Peyer's patch (tissue), 4 donors: Measurements from ENCODE around the gene FGF19.

ENCODE experiments used
- POLR2A ChIP-seq, 2 donors: fragments of 450-650 bp; IDR thresholded peaks; one replicate each; pipeline ENCODE4 v1.5.1; 2017; ENCODE audit warnings: antibody characterized with exemption in 2 of 2, mild to moderate bottlenecking in 2 of 2, moderate library complexity in 2 of 2
- TF ChIP-seq, protein P1 (sequence below), 6 experiments: fragments of 450-650 bp in 4 of 6; fragments of 200-600 bp in 2 of 6; sonication (generic) in 1 of 6; IDR thresholded peaks; one replicate each; pipeline ENCODE4 v1.5.1; 2017 to 2019; ENCODE audit warnings: antibody characterized with exemption in 6 of 6, mild to moderate bottlenecking in 3 of 6, moderate library complexity in 1 of 6

DNA sequence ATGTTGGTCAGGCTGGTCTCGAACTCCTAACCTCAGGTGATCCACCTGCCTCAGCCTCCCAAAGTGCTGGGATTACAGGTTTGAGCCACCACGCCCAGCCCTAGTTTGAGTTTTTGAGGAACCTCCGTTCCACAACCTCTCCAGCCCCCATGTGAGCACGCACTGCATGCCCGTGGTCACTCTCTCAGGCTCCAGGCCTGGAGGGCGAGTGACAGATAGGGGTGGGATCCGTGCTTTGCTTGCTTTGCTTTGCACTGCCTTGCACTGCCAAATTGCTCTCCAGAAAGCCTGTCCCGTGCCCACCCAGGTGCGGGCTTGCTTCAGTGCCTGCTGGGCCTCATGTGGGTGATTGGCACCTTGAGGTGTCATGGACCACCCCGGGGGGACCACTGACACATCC is 41.4 kb upstream of the FGF19 start:
- TF ChIP-seq, protein P1, sequence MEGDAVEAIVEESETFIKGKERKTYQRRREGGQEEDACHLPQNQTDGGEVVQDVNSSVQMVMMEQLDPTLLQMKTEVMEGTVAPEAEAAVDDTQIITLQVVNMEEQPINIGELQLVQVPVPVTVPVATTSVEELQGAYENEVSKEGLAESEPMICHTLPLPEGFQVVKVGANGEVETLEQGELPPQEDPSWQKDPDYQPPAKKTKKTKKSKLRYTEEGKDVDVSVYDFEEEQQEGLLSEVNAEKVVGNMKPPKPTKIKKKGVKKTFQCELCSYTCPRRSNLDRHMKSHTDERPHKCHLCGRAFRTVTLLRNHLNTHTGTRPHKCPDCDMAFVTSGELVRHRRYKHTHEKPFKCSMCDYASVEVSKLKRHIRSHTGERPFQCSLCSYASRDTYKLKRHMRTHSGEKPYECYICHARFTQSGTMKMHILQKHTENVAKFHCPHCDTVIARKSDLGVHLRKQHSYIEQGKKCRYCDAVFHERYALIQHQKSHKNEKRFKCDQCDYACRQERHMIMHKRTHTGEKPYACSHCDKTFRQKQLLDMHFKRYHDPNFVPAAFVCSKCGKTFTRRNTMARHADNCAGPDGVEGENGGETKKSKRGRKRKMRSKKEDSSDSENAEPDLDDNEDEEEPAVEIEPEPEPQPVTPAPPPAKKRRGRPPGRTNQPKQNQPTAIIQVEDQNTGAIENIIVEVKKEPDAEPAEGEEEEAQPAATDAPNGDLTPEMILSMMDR (IDR thresholded peaks at IDR 0.05): no peak
- TF ChIP-seq POLR2A (IDR thresholded peaks at IDR 0.05): no peak
